GM19468 (cell line): Measurements from ENCODE around the gene CPNE6.

ENCODE experiments used
- ATAC-seq: cut with Tn5 transposase; IDR thresholded peaks from one replicate; pipeline ENCODE4 v1.9.1; 2021; ENCODE audit warnings: mild to moderate bottlenecking, moderate library complexity, moderate number of reproducible peaks; ENCODE audit not compliant: unreplicated experiment; ENCODE audit errors: extremely low read depth

The CPNE6 gene

GRCh38 chr14:24119691-24120090 lies 48.3 kb downstream of the CPNE6 start:
- ATAC-seq = no peak

DNA sequence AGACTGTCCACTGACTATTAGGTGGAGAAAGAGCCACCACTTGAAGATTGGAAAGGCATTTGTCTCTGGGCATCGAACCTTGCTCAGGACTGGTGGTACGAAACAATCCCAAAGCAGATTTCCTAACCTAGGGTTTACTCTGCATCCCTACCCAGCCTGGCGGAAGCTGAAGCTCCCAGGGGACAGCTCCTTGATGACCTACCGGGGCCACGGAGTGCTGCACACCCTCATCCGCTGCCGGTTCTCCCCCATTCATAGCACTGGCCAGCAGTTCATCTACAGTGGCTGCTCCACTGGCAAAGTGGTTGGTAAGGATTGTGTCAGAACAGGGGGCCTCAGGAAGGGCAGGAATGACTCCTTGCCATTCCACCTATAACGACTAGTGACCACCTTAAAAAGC lies 49.8 kb downstream of the CPNE6 start:
- ATAC-seq = no peak

- no peak for ATAC-seq
These were observed 51.1 kb downstream of the CPNE6 start for GRCh38 chr14:24122416-24122815.

GRCh38 chr14:24122898-24123297 lies 51.5 kb downstream of the CPNE6 start:
- no peak for ATAC-seq

GRCh38 chr14:24123424-24124417 lies 52.4 kb downstream of the CPNE6 start:
- no peak for ATAC-seq

GRCh38 chr14:24126939-24127338 lies 55.6 kb downstream of the CPNE6 start:
- no peak for ATAC-seq

DNA sequence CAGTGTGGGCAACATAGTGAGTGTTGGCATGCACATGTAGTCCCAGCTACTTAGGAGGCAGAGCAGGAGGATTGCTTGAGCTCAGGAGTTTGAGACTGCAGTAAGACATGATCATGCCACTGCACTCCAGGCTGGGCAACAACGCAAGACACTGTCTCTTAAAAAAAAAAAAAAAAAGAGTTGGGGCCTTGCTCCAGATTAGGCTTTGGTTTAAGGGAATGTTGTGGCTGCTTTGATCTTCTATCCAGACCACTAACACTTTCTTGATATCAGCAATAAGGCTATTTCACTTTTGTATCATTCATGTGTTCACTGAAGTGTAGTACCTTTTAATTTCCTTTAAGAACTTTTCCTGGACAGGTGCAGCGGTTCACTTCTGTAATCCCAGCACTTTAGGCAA lies 56.3 kb downstream of the CPNE6 start:
- ATAC-seq = no peak
